Adipocyte (in vitro differentiated cells): Measurements from ENCODE around the gene HOXB1.

ENCODE experiments used
- DNase-seq: peaks from one replicate; pipeline ENCODE4 v3.0.0-alpha.2; 2015; ENCODE audit warnings: low read depth
- H3K27me3 ChIP-seq: replicated peaks from 2 replicates; pipeline ENCODE4 v1.7.0; 2013; ENCODE audit warnings: mild to moderate bottlenecking, low read length, moderate library complexity; ENCODE audit not compliant: control insufficient read depth, insufficient read depth
- H3K36me3 ChIP-seq: 2 replicates; pipeline ENCODE4 v1.7.0; 2013; ENCODE audit warnings: low read length, mild to moderate bottlenecking, moderate library complexity; ENCODE audit not compliant: control insufficient read depth, insufficient read depth, severe bottlenecking
- H3K4me1 ChIP-seq: 2 replicates; pipeline ENCODE4 v1.7.0; 2013; ENCODE audit warnings: mild to moderate bottlenecking, low read length, moderate library complexity; ENCODE audit not compliant: control insufficient read depth, insufficient read depth
- H3K4me3 ChIP-seq: 2 replicates; pipeline ENCODE4 v1.7.0; 2013; ENCODE audit warnings: mild to moderate bottlenecking, low read length, moderate library complexity
- H3K9ac ChIP-seq: 2 replicates; pipeline ENCODE4 v1.7.0; 2013; ENCODE audit warnings: mild to moderate bottlenecking, low read length, moderate library complexity
- H3K9me3 ChIP-seq: 2 replicates; pipeline ENCODE4 v1.7.0; 2013; ENCODE audit warnings: mild to moderate bottlenecking, low read length, moderate library complexity; ENCODE audit not compliant: control insufficient read depth

Gene HOXB1

GRCh38 chr17:48530887-48531272, at the start of gene HOXB1:
Gene HOXB1 (minus strand): TSS chr17:48531011. CDS start chr17:48530904, 107 bp downstream.
- peaks cover 14% of the 10 kb centered on the region for H3K27me3 ChIP-seq
- H3K9me3 ChIP-seq, result no peaks in the 10 kb centered on the region
- no peaks in the 10 kb centered on the region for H3K4me1 ChIP-seq
- no peaks in the 10 kb centered on the region for H3K36me3 ChIP-seq
- no peak within 1 kb of the TSS for H3K9ac ChIP-seq
- no peak within 1 kb of the TSS for H3K4me3 ChIP-seq
- no peak for DNase-seq

DNA sequence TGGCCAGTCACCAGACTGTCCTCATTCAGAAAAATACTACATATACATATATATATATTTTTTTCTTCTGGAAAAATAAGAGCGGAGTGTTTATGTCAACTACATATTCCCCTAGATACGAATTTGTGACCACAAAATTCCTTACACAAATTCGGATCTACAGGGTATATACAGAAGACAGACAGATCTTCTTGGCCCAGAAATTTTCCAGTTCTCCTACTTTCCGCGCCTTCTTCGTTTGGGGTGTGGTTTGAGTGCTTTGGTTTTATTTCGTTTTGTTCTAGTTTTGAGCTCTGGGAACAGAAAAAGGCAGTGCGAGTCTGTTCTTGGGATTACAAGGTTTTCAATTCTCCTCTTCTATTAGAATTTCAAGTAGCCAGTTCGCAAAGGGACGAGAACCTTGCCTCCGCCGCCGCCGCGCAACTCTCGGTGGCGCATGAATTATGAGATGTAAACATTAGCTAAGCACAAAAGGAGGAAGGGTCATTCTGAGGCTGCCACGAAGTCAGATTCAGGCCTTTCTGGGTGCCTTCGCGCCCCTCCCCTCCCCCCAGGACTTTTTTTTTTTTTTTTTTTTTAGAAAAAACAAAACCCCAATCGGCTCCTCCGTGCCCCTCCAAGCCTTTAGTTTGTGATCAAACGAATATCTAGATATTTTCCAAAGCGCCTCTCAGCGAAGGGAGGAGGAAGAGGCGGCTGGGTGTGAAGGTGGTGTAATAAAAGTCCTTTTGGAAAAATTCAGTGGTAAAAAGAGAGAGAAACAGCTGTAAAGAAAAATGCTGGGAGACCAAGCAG, 49.1 kb upstream of the HOXB1 start:
- peaks cover 54% of the 10 kb centered on the region for H3K4me1 ChIP-seq

DNA sequence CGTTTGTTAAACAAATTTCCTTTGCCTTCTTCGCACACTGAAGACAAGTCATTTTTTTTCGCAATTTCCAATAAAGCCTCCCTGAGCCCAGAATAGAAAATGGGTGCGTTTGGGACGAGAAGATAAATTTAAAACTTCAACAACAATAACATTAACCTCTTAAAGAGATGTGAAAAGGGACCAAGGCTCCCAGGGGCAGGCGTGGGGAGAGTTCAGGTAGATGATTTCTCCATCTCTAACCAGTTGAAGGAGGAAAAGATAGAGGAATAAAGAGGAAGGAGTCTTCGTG, 48.6 kb upstream of the HOXB1 start:
- Histone ChIP-seq H3K4me1 (peaks cover 56% of the 10 kb centered on the region), H3K9ac (peak overlapping the region; percentile 93), H3K27me3 (no peaks in the 10 kb centered on the region), H3K36me3 (no peaks in the 10 kb centered on the region), H3K4me3 (peak overlapping the region; percentile 90), H3K9me3 (no peaks in the 10 kb centered on the region)
- DNase-seq, result no peak

More for the DNA sequence above, 49.1 kb upstream of the HOXB1 start:
- no peak for DNase-seq
- Histone ChIP-seq H3K36me3 (no peaks in the 10 kb centered on the region), H3K9me3 (no peaks in the 10 kb centered on the region), H3K4me3 (peak overlapping the region; percentile 90), H3K27me3 (no peaks in the 10 kb centered on the region), H3K9ac (peak overlapping the region; percentile 91)

GRCh38 chr17:48578616-48579470, 48.0 kb upstream of the HOXB1 start:
- Histone ChIP-seq H3K27me3 (no peaks in the 10 kb centered on the region), H3K9me3 (no peaks in the 10 kb centered on the region), H3K4me3 (peak overlapping the region; percentile 87), H3K9ac (peak overlapping the region; percentile 93), H3K36me3 (no peaks in the 10 kb centered on the region), H3K4me1 (peaks cover 56% of the 10 kb centered on the region)
- DNase-seq, result no peak

GRCh38 chr17:48577946-48578615, 47.3 kb upstream of the HOXB1 start, which contains the start of gene HOXB4:
Gene HOXB4 (minus strand): TSS chr17:48578350. CDS start chr17:48578319, 31 bp downstream.
- Histone ChIP-seq H3K36me3 (no peaks in the 10 kb centered on the region), H3K9me3 (no peaks in the 10 kb centered on the region), H3K27me3 (no peaks in the 10 kb centered on the region), H3K4me3 (peak within 1 kb of the TSS; percentile 87), H3K9ac (peak within 1 kb of the TSS; percentile 93), H3K4me1 (peaks cover 62% of the 10 kb centered on the region)
- DNase-seq, result no peak

DNA sequence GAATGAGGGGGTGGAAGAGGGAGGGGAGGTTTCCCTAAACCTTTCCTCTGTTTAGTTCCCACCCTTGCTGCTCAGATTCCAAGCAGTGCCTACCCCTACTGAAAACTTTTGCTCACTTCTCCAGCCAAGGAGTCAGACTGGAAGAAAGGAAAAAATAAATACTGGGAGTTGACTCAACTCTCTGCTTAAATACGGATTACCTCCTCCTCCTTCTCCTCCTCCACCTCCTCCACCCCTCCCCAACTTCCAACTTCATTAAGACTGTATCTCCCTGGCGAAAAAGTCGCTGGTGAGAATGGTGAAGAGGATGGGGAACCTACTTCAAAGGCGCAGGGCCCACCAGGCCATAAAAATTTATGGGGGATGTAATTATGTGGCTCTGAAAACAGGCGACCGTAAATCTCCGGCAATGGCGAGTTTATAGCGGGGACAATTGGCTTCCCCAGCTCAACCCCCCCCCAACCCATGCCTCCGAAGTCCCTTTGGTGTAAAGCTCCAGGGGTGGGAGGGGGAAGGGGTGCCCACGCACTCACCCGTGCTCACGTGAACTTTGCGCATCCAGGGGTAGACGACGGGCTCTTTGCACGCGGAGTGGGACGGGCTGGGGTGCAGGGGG, 46.6 kb upstream of the HOXB1 start:
- no peak for DNase-seq
- H3K4me3 ChIP-seq, result peak overlapping the region; percentile 87
- H3K4me1 ChIP-seq, result peaks cover 62% of the 10 kb centered on the region
- H3K9ac ChIP-seq, result peak overlapping the region; percentile 93
- H3K36me3 ChIP-seq, result no peaks in the 10 kb centered on the region
- no peaks in the 10 kb centered on the region for H3K9me3 ChIP-seq
- H3K27me3 ChIP-seq, result no peaks in the 10 kb centered on the region

GRCh38 chr17:48576479-48577309, 45.9 kb upstream of the HOXB1 start:
- Histone ChIP-seq H3K4me3 (peak overlapping the region; percentile 87), H3K4me1 (peaks cover 68% of the 10 kb centered on the region), H3K9me3 (no peaks in the 10 kb centered on the region), H3K27me3 (no peaks in the 10 kb centered on the region), H3K9ac (peak overlapping the region; percentile 93), H3K36me3 (no peaks in the 10 kb centered on the region)
- DNase-seq, result no peak

- Histone ChIP-seq H3K36me3 (no peaks in the 10 kb centered on the region), H3K9ac (peak overlapping the region; percentile 88), H3K4me3 (peak overlapping the region; percentile 73), H3K4me1 (peaks cover 68% of the 10 kb centered on the region), H3K27me3 (no peaks in the 10 kb centered on the region), H3K9me3 (no peaks in the 10 kb centered on the region)
- no peak for DNase-seq
These were observed 45.1 kb upstream of the HOXB1 start for GRCh38 chr17:48575673-48576478.

- H3K4me1 ChIP-seq, result peaks cover 70% of the 10 kb centered on the region
- H3K9me3 ChIP-seq, result no peaks in the 10 kb centered on the region
- no peaks in the 10 kb centered on the region for H3K27me3 ChIP-seq
- DNase-seq, result no peak
- H3K9ac ChIP-seq, result peak overlapping the region; percentile 88
- peak overlapping the region; percentile 73 for H3K4me3 ChIP-seq
- H3K36me3 ChIP-seq, result no peaks in the 10 kb centered on the region
These were observed 44.3 kb upstream of the HOXB1 start for GRCh38 chr17:48575066-48575582.
